Measurements from ENCODE around the gene GFPT1.
"Not testable (repeated sequence)": the region's sequence is repeated elsewhere in the genome, so short reads cannot be mapped to it uniquely, and the experiment has no call there.

GFPT1 gene

DNA sequence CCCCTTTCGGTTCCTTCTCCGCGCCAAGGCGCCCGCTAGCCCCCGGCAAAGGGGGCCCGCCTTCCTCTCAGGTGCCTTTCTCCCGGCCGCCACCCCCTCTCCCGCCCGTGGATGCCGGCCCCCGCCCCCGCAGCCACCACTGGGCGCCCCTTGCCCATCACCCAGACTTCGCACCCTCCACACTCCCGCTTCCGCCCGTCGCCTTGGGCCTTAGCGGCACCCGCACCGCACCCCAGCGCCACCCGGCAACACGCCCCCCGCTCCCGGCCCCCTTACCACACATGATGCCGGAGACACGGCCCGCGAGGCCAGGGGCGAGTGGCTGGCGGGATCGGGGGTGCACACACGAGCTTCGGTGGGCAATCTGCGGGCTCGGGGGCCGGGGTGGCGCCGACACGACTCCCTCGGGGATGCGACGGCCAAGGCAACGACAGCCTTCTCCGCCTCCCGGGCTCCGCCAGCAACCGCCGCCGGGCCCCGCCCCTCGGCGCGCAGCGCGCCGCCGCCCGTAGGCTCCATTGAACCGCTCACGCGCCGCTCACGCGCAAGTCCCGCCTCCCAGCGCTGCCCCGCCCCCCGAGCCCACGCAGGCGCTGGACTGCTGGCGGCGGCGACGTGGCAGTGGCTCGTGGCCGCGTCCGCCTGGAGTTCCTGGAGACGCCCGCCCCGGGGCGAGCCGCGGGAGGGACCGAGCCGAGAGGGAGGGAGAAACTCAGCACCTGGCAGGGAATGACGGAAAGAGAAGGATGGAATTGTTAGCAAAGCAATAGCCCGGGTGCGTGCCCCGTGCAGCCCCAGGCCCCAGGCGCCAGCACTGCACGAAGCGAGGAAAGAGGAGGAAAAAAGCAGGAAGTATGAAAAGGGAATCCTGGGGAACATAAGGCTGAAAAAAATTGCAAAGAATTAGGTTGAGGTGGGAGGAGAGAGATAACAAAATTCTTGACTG is at the start of gene GFPT1:
GFPT1 (minus strand) TSS at position 439 of the 946 bp plus-strand sequence; CDS start at position 283, 156 bp downstream.
- in situ Hi-C loops (cut with MboI; ENCODE audit: low sequenced_read_pairs) = no loop called here

DNA sequence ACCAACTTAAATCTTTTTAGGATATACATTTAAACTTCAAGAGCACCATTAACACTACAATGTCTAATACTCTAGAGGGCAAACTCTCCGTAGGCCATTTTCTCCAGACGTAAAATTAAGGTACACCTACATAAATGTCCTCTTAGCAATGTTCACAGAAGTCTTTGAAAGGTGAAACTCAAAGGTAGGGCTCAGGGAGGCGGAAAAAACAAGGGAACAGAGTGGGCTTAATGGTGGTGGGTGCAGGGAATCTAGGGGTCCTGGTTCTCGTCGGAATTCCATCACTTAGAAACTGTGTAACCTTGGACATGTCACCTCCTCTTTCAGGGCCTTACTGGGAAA is 49.5 kb upstream of the GFPT1 start:
- in situ Hi-C loops (cut with MboI; ENCODE audit: low sequenced_read_pairs) = no loop called here

DNA sequence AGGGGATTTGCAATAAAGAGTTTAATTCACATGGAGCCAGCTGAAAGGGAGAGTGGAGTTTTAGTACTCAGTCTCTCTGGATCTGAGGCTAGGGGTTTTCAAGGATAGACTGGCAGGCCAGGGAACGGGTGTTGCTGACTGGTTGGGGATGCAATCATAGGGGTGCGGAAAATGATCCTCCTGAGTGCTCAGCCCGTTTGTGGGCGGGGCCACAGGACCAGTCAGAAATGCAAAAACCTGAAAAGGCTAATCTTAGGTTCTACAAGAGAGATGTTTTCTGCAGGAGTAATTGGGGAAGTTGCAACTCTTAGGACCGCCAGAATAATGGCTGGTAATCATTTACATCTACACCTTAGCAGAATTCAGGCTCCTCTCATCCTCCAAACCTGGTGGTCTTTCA is 47.7 kb upstream of the GFPT1 start:
- in situ Hi-C loops (cut with MboI; ENCODE audit: low sequenced_read_pairs) = no loop called here

DNA sequence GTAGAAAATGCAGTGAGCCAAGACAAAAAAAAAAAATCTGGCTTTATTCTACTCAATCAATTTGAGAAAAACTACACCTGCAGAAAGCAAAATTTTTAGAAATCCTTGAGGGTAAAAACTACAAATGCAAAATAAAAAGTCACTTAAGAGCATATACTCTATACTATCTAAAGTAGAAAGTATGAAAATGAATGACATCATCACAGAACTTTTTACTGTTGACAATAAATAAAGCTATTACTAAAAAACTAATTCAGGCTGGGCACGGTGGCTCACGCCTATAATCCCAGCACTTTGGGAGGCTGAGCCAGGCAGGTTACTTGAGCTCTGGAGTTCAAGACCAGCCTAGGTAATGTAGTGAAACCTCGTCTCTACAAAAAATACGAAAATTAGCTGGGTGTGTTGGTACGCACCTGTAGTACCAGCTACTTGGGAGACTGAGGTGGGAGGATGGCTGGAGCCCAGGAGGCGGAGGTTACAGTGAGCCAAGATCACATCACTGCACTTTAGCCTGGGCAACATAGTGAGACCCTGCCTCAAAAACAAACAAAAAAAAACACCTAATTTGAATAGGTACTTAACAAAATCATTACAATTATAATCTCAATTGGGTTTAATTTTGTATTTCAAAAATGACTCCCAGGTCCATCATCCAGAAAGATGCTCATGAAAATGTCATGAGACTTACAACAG is 42.6 kb upstream of the GFPT1 start:
- in situ Hi-C loops (cut with MboI; ENCODE audit: low sequenced_read_pairs) = no loop called here

DNA sequence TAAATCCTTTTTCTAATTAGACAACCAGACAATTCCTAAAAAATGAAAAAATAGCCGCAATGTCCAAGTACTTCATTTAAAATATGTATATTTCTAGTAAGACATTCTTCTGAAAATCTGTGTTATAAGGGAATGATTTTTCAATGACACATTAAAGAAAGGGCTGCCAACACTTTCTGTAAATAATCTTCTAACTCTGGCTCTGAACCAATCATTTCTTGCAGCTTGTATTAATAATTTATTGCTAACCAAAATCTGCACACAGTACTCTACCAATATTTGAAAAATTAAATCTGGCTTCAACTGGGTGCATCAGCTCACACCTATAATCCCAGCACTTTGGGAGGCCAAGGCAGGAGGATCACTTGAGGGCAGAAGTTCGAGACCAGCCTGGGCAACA is 42.0 kb upstream of the GFPT1 start:
- in situ Hi-C loops (cut with MboI; ENCODE audit: low sequenced_read_pairs) = no loop called here

DNA sequence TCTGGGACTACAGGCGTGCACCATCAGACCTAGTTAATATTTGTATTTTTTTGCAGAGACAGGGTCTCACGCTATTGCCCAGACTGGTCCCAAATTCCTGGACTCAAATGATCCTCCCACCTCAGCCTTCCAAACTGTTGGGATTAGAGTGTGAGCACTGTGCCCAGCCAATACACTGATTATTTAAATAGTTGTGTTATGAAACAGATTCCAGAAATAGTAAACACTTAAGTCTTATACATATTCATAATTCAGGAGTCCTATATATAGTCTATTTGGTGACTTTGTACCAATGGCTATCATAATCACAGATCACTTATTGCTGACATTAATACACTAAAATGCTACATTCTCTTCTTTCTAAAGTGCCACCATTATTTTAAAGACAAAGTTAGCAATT is 37.4 kb upstream of the GFPT1 start:
- in situ Hi-C loops (cut with MboI; ENCODE audit: low sequenced_read_pairs) = no loop called here

DNA sequence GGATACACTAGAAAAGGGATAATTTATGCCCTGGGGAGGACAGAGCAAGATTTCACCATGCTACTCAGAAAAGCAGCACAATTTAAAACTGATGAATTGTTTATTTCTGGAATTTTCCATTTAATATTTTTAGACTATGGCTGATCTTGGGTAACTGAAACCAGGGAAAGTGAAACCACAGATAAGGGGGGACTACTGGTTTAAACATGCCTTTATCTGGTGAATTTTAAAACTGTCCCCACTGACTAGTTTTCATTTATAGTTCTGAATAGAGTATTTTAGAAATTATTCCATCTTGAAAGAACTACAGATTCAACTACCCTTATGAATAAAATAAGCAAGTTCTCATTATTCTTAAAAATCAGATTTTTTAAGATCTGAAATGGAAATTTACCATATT is 35.2 kb upstream of the GFPT1 start:
- in situ Hi-C loops (cut with MboI; ENCODE audit: low sequenced_read_pairs) = no loop called here

DNA sequence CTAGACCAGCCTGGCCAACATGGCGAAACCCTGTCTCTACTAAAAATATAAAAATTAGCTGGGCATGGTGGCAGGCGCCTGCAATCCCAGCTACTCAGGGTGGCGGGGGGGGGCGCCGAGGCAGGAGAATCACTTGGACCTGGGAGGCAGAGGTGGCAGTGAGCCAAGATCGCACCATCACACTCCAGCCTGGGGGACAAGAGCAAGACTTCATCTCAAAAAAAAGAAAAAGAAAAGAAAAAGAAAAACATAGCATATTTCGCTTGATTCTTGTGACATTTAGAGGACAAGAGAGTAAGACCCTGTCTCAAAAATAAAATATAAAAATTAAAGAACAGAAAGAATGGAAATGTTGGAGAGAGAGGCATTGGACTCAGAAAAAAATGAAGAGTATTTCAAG is 32.1 kb upstream of the GFPT1 start:
- in situ Hi-C loops (cut with MboI; ENCODE audit: low sequenced_read_pairs) = not testable (repeated sequence)

DNA sequence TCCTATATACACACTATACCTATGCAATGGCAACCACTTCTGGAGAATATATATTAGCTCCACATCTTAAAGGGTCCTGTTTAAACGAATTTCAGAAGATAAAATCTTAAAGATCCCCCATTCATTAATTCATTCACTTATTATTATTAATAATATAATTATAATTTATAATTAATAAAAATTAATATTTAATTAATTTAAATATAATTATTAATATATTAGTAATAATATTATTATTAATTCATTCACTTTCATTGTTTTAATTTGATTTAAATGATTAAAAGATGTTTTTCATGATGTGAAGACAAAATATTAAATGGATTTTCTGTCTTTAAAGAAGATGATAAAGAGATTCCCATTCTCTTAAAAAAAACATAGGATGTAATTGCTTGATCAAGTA is 29.1 kb upstream of the GFPT1 start:
- in situ Hi-C loops (cut with MboI; ENCODE audit: low sequenced_read_pairs) = no loop called here

DNA sequence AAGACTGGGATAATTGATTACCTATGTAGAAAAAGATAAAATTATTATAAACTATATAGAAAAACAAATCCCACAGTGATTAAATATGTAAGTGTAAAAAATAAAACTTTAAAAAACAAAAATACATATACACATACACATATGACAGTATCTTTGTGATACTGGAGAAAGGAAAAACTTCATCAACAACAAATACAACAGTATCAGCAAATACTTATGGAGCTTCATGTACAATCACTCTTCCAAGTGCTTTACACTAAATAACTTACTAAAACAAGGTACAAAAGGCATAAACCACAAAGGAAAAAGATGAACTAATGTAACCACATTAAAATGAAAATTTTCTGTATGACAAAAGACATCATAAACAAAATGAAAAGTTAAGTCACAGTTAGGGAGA is 24.1 kb upstream of the GFPT1 start:
- in situ Hi-C loops (cut with MboI; ENCODE audit: low sequenced_read_pairs) = no loop called here

DNA sequence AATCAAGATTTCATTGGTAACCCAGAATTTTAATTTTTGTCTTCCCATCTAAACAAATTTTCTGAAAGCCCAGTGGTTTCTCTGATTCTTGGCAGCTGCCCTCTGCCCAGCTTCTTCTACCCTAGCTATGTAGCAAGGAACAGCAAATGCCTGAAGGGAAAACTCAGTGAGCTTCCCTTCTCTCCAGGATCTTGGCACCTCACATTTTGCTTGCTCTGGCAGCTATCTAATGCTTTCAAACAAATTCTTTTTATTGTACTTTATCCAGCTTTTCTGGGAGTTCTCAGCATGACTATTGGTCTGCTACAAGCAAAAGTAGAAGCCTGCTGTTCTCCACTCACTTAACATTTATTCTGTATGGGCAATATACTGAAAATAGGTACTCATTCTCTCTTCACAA is 18.3 kb upstream of the GFPT1 start:
- in situ Hi-C loops (cut with MboI; ENCODE audit: low sequenced_read_pairs) = no loop called here

DNA sequence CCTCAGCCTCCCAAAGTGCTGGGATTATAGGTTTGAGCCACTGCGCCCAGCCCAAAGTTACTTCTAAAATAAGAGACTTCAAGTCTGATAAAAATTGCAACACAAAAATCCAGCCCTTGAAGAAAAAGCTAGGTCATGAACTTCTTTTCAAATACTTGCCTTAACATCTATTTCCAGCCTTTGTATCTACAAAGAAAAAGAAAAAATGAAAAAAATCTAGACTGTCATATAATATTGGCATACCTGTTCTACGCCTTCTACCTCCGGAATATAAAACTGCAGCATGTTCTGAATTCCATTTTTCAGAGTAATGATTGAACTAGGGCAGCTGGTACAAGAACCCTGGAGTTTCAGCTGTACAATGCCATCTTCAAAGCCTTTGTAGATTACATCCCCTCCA is 13.1 kb upstream of the GFPT1 start:
- in situ Hi-C loops (cut with MboI; ENCODE audit: low sequenced_read_pairs) = no loop called here

DNA sequence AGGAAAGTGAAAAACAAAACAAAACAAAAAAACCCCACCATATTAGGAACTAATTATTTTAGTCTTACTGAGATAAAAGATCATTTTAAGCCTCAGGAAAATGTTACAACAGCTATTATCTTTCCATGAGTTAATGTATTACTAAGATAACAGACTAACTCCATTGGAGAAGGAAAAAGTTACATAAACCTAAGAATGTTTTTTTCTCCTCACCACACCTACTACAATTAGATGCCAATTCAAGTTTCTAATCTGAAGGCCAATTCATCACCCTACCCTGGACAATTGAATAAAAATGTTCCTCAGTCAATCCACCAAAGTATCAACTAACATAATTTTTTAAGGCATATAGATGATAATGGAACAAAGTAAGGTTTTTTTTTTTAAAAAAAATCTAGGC is 10.2 kb upstream of the GFPT1 start:
- in situ Hi-C loops (cut with MboI; ENCODE audit: low sequenced_read_pairs) = no loop called here

DNA sequence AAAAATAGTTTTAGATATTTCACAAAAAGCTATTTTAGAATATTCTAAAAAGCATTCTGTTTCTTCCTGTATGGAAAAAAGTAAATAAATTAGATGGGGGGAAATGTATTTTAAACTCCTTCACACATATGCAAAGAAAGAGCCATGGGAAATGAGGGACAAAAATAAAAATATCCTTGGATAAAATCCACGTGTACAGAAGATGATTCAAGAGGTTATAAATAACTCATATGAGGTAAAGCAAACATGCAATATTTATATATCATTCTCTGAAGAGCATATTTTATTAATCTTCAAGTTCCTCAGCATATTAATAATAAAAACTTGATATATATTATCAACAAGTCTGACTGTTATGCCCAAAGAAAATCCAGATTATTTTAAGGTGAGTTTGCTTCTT is 8.8 kb upstream of the GFPT1 start:
- in situ Hi-C loops (cut with MboI; ENCODE audit: low sequenced_read_pairs) = no loop called here

DNA sequence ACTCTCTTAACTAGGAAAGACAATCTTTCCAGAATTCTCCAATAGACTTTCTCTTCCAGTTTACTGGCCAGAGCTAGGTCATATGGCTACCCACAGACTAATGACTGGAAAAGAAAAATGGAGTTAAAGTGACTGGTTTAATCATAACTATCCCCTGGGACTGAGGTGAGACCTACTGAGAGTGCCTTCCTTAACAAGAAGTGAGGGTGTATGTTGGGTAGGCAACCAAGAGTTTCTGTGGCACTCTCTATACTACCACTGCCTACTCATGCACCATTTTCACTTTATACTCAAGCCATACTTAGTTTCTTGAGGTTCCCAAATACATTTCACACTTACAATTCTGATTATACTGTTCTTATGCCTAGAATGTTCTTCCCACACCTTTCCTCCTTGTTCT is 6.9 kb upstream of the GFPT1 start:
- in situ Hi-C loops (cut with MboI; ENCODE audit: low sequenced_read_pairs) = no loop called here

DNA sequence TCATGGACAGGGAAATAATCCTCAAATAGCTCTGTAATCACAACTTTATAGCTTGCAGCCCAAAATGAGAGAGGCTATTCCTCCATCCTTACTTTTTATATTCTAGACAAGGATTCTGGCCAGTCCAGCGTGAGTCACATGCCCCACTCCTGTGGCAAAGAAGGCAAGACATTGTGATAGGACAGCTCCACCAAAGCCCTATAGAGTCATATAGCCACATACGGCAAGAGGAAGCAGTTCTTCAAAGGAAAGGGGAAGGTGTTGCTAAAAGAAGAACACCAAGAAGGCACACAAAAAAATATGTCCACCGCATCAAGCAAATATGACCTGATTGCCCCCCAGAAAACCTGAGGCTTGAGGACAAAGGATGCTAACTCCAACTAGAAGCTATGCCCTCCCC is 3.4 kb upstream of the GFPT1 start:
- in situ Hi-C loops (cut with MboI; ENCODE audit: low sequenced_read_pairs) = no loop called here

DNA sequence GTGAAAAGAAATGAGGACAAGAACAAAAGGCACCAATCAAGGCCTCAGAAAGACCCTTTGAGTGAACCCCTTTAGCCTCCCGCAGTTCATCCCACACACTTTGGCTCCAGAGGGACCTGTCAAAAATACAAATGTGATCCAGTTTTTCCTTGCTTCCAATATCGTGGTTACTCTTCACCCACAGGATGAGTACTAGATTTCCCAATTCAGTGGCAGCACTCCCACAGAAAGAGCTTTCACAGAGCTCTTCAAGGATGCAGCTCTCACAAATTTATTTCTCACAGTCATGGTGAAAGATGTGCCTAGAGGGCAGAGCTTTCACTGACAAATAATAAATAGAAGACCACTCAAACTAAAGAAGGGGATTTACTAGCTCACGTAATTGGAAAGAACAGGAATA is 3.0 kb upstream of the GFPT1 start:
- in situ Hi-C loops (cut with MboI; ENCODE audit: low sequenced_read_pairs) = no loop called here

DNA sequence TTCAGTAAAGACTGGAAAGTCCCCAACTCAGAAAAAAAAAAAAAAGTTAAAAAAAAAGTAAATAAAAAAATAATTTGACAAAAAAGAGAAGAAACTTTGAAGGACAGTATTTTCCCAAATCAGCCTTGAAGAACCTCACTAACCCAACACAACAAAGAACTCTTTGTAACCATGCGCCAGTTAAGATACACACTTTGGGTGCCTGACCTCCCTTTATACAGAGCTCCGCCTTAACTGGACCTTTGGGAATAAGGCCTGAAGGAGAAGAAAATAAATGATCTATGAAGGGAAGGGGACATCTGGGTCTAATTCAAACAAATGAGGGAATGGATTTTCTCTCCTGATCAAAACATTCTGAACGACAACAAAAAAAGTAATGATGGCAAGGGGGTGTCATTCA is 2.2 kb upstream of the GFPT1 start:
- in situ Hi-C loops (cut with MboI; ENCODE audit: low sequenced_read_pairs) = no loop called here

DNA sequence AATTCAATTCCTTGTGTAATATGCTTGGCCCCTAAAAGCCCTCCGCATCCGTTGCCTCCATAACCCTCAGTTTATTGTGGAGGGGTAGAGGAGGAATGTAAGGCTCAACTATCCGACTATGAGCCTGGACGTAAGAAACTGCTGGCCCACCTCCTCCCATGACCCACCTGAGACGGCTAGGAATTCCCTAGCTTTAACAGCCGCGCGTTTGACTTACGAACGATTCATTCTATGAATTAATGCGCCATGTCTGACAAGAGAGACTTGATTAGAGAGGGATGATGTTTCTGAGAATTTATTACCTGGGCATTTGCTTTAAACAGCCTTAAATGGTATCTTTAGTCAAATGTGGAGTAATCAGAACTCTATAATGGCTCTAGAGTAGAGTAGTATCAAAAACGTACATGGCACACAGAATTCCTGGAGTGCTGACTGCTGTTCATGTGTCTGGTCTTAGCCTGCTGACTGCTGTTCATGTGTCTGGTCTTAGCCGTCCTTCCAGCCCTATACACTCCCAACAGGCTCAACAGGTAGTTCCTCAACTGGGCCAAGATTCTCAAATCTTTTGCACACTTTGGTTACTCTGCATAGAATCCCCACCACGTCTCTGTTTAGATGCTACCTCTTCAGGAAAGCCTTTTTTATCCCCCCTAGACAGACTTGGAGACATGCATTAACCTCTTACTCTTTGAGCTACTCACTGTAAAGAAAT is 899 bp upstream of the GFPT1 start:
- in situ Hi-C loops (cut with MboI; ENCODE audit: low sequenced_read_pairs) = no loop called here

DNA sequence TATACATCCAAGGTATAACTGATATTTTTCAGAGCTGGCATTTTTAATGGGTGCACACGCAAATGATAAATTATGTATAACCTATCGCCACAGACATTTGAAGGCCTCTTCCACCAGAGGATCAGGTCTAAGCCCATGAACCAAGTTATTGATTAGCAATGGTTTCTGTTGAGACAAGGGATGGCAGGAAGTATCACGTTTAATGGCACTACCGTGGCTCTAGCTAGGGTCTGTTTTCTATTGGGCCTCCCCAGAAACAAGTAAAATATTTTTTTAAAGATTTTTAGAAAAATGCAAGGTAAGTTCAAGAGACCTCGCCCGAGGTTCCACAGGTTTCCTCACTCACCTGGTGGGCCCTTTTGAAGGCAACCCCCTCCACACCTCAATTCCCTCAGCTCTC is 667 bp downstream of the GFPT1 start:
- in situ Hi-C loops (cut with MboI; ENCODE audit: low sequenced_read_pairs) = no loop called here

DNA sequence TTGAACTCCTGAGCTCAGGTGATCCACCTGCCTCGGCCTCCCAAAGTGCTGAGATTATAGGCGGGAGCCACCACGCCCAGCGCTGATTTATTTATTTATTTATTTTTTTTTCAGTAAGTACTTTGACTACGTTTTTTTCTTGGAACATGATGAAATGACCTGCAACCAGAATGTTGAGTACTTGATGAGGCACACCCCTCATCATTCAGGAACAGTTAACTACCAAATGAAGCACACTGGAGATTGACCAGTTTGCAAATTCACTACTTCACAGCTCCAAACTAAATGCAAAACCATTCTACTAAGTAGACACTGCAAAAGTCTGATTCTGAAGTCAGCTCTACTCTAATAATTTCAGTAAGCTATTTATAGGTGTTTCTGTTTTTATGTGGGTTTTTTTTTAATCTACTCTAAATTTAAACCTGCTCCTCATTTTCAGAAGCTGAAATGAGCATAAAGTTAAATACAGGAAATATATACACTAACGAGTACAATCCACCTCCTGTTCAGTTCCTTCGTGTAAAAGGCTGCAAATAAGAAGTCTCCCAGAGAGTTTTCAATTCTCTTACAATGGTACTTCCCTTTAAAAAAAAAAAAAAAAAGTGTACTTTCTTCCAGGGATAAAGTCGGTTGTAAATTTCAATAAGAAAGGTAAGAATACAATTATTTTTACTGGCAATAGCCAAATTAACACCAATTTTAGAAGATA is 1.4 kb downstream of the GFPT1 start:
- in situ Hi-C loops (cut with MboI; ENCODE audit: low sequenced_read_pairs) = no loop called here
